Keratinocyte (primary cell): ENCODE measurements around the gene DENND1A. TPM values are rescaled to one million over a fixed set of nuclear protein-coding genes. Genes with fewer than 3 reads are reported as not detected.

Source experiments
- DNase-seq: peaks from one replicate; pipeline ENCODE4 v3.0.0-alpha.2; 2011; ENCODE audit warnings: low read depth, missing footprints, low spot score
- FAIRE-seq: peaks from 2 replicates; lab custom pipeline; 2011; peaks lifted over from hg19 to GRCh38; lab: Jason Lieb, UNC
- H2AFZ ChIP-seq: 2 replicates; pipeline ENCODE4 v1.6.0; 2012; ENCODE audit warnings: low read length, control low read depth, inconsistent platforms; ENCODE audit not compliant: control insufficient read depth
- H3K27ac ChIP-seq: 2 replicates; pipeline ENCODE4 v1.5.1; 2011; ENCODE audit warnings: low read length; ENCODE audit not compliant: control insufficient read depth, insufficient read depth
- H3K27me3 ChIP-seq: 3 replicates; pipeline ENCODE4 v1.6.0; 2011; ENCODE audit warnings: low read length; ENCODE audit not compliant: control insufficient read depth, insufficient read depth; ENCODE audit errors: extremely low read depth
- H3K36me3 ChIP-seq, 2 experiments: 2 replicates in 1 of 2; 3 replicates in 1 of 2; pipeline ENCODE4 v1.5.1; 2011; ENCODE audit warnings: low read length in 2 of 2, mild to moderate bottlenecking in 1 of 2; ENCODE audit not compliant: control insufficient read depth in 2 of 2, insufficient read depth in 2 of 2; ENCODE audit errors: extremely low read depth in 1 of 2
- H3K4me1 ChIP-seq: 3 replicates; pipeline ENCODE4 v1.5.1; 2011; ENCODE audit warnings: low read length; ENCODE audit not compliant: control insufficient read depth, insufficient read depth; ENCODE audit errors: extremely low read depth
- H3K4me2 ChIP-seq: 3 replicates; pipeline ENCODE4 v1.6.0; 2011; ENCODE audit warnings: low read depth, low read length; ENCODE audit not compliant: control insufficient read depth, insufficient read depth; ENCODE audit errors: extremely low read depth
- H3K4me3 ChIP-seq, 3 experiments: fragments of 200-600 bp in 1 of 3; sonication (generic) in 1 of 3; 2 replicates in 2 of 3; 3 replicates in 1 of 3; pipeline ENCODE4 v1.5.1; 2011 to 2016; ENCODE audit warnings: low read length in 3 of 3, mild to moderate bottlenecking in 3 of 3, control low read depth in 2 of 3, inconsistent platforms in 1 of 3, low read depth in 1 of 3, mixed read lengths in 1 of 3, mixed run types in 1 of 3, moderate library complexity in 1 of 3; ENCODE audit not compliant: control insufficient read depth in 2 of 3, insufficient read depth in 2 of 3; ENCODE audit errors: extremely low read depth in 1 of 3
- H3K79me2 ChIP-seq: 2 replicates; pipeline ENCODE4 v1.6.0; 2012; ENCODE audit warnings: low read length; ENCODE audit not compliant: control insufficient read depth, insufficient read depth
- H3K9ac ChIP-seq: 3 replicates; pipeline ENCODE4 v1.6.0; 2011; ENCODE audit warnings: low read length; ENCODE audit not compliant: control insufficient read depth, insufficient read depth; ENCODE audit errors: extremely low read depth
- H3K9me1 ChIP-seq: 3 replicates; pipeline ENCODE4 v1.6.0; 2011; ENCODE audit warnings: low read length; ENCODE audit not compliant: control insufficient read depth, insufficient read depth; ENCODE audit errors: extremely low read depth
- H3K9me3 ChIP-seq: 2 replicates; pipeline ENCODE4 v1.5.1; 2012; ENCODE audit warnings: low read depth, low read length; ENCODE audit not compliant: control insufficient read depth
- H4K20me1 ChIP-seq: 3 replicates; pipeline ENCODE4 v1.6.0; 2011; ENCODE audit warnings: low read length; ENCODE audit not compliant: control insufficient read depth, insufficient read depth; ENCODE audit errors: extremely low read depth
- EZH2 ChIP-seq: IDR thresholded peaks from one replicate; pipeline ENCODE4 v1.6.1; 2012; ENCODE audit warnings: inconsistent platforms, mild to moderate bottlenecking, low read length, moderate library complexity
- dilution Hi-C: fragments of 300-500 bp; cut with MboI; formaldehyde crosslinking; loops from one replicate; pipeline ENCODE4 v1.7.0; 2020; ENCODE audit warnings: low sequenced_read_pairs; ENCODE audit not compliant: extremely low pct_ligation_motif_present
- polyA plus RNA-seq, 5 experiments: library from polyadenylated mRNA; depleted of rRNA in 3 of 5; stranded (reverse) in 3 of 5; stranded (forward) in 1 of 5; unstranded in 1 of 5; fragments of >200 nt; gene quantifications; 1 replicate in 1 of 5; 2 replicates in 3 of 5; 3 replicates in 1 of 5; pipeline versions ENCODE4 v1.2.1 to v1.2.3, GENCODE V29; 2011 to 2012; ENCODE audit warnings: missing spikeins in 2 of 5, low read depth in 1 of 5, low replicate concordance in 1 of 5
- TF ChIP-seq, protein P1 (sequence below), 3 experiments: IDR thresholded peaks in 1 of 3; conservative IDR thresholded peaks in 1 of 3; optimal IDR thresholded peaks in 1 of 3; 2 replicates in 2 of 3; 3 replicates in 1 of 3; pipeline versions ENCODE3 to v1.5.1; 2011; ENCODE audit warnings: low read length in 3 of 3, mild to moderate bottlenecking in 3 of 3, moderate library complexity in 2 of 3, control low read depth in 1 of 3, inconsistent platforms in 1 of 3; ENCODE audit not compliant: insufficient read depth in 2 of 3; ENCODE audit errors: extremely low read depth in 1 of 3

Gene DENND1A
- polyA plus RNA-seq, 1 donor (not counting 4 experiments of a cell fraction or from before 2014, with no cell fraction given) = 13.0 TPM

DNA sequence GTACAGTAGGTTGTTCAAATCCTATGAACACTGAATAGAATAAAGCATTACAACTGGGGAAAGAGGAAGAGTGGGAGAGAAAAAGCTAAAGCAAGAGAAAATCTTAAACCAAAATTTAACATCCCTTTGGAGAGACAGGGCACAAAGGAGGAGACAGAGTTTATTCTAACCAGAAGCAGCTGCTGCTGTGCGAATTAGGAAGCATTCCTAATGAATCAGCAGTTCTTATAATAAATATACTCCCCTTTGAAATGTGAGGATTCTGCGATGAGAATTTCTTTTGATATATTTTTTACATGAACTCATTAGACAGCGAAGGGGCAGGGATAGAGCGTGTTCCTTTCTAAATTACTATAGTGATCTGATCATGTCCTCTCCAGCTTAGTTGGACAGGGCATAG, 233.4 kb downstream of the DENND1A start:
- Histone ChIP-seq H3K9me3 (no peaks in the 10 kb centered on the region), H2AFZ (no peak overlapping the region), H3K9me1 (no peaks in the 10 kb centered on the region), H3K36me3 (no peaks in the 10 kb centered on the region), H3K27ac (no peak overlapping the region), H3K9ac (no peak overlapping the region), H3K4me2 (no peak overlapping the region), H3K4me3 (no peak overlapping the region), H3K4me1 (no peaks in the 10 kb centered on the region), H3K27me3 (no peaks in the 10 kb centered on the region), H3K79me2 (no peaks in the 10 kb centered on the region), H4K20me1 (no peaks in the 10 kb centered on the region)
- TF ChIP-seq, protein P1, sequence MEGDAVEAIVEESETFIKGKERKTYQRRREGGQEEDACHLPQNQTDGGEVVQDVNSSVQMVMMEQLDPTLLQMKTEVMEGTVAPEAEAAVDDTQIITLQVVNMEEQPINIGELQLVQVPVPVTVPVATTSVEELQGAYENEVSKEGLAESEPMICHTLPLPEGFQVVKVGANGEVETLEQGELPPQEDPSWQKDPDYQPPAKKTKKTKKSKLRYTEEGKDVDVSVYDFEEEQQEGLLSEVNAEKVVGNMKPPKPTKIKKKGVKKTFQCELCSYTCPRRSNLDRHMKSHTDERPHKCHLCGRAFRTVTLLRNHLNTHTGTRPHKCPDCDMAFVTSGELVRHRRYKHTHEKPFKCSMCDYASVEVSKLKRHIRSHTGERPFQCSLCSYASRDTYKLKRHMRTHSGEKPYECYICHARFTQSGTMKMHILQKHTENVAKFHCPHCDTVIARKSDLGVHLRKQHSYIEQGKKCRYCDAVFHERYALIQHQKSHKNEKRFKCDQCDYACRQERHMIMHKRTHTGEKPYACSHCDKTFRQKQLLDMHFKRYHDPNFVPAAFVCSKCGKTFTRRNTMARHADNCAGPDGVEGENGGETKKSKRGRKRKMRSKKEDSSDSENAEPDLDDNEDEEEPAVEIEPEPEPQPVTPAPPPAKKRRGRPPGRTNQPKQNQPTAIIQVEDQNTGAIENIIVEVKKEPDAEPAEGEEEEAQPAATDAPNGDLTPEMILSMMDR (optimal IDR thresholded peaks at IDR 0.05 in 1 of 3, IDR thresholded peaks at IDR 0.05 in 1 of 3, conservative IDR thresholded peaks at IDR 0.05 in 1 of 3; ENCODE audit: extremely low read depth in 1 of 3, insufficient read depth in 2 of 3, low read length in 3 of 3) = no peak
- TF ChIP-seq EZH2 = no peak
- dilution Hi-C loops = no loop called here
- no peak for FAIRE-seq
- no peak for DNase-seq

DNA sequence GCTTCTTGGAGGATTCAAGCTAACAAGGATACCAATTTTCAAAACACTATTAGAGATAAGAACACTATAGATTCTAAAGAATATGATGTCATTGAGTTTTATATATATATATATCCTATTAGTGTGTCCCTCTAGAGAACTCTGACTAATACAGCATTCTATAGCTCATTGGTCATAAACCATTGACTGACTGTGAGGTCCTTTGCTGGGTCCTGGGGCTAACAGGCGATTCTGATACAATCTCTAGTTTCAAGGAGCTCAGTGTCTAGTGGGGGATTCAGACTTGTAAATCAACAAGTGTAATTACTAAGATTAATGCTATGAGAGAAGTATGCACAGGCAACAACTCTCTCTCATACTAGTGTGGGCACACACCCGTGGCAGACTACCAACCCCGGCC, 234.5 kb downstream of the DENND1A start:
- H3K36me3 ChIP-seq = no peaks in the 10 kb centered on the region
- no peak for FAIRE-seq
- no peaks in the 10 kb centered on the region for H3K9me3 ChIP-seq
- no peaks in the 10 kb centered on the region for H3K79me2 ChIP-seq
- H3K27ac ChIP-seq = no peak overlapping the region
- dilution Hi-C loops = no loop called here
- H4K20me1 ChIP-seq = no peaks in the 10 kb centered on the region
- H3K4me1 ChIP-seq = no peaks in the 10 kb centered on the region
- H3K4me3 ChIP-seq = no peak overlapping the region
- no peaks in the 10 kb centered on the region for H3K27me3 ChIP-seq
- H3K9me1 ChIP-seq = no peaks in the 10 kb centered on the region
- no peak overlapping the region for H3K4me2 ChIP-seq
- no peak overlapping the region for H2AFZ ChIP-seq
- H3K9ac ChIP-seq = no peak overlapping the region
- DNase-seq = no peak
- TF ChIP-seq, protein P1 (optimal IDR thresholded peaks at IDR 0.05 in 1 of 3, IDR thresholded peaks at IDR 0.05 in 1 of 3, conservative IDR thresholded peaks at IDR 0.05 in 1 of 3; ENCODE audit: extremely low read depth in 1 of 3, insufficient read depth in 2 of 3, low read length in 3 of 3) = no peak
- TF ChIP-seq EZH2 = no peak
